ENCODE measurements around the gene B3GNT9. TPM values are rescaled to one million over a fixed set of nuclear protein-coding genes. Genes with fewer than 3 reads are reported as not detected.

Gene B3GNT9
- total and polyA plus RNA-seq, 5 donors: 11.7 to 19.8 (median 18.2) TPM

Other genes with a start within 250 kb of the B3GNT9 start
- under 1 TPM; 0.38 to 0.97 (median 0.65) TPM for gene CDH16, start 232.1 kb downstream of the B3GNT9 start, total RNA-seq
- gene CDH16, start 232.1 kb downstream of the B3GNT9 start, polyA plus RNA-seq: 0.50 TPM
- gene RRAD, start 225.5 kb downstream of the B3GNT9 start, total RNA-seq: 100 to 1,000 TPM; 135 to 299 (median 142) TPM
- 375 TPM for gene RRAD, start 225.5 kb downstream of the B3GNT9 start, polyA plus RNA-seq
- 100 to 1,000 TPM in 2 of 4 donors, 10 to 100 TPM in 2; 82.8 to 104 (median 100) TPM for gene CIAO2B, start 216.6 kb downstream of the B3GNT9 start, total RNA-seq
- gene CIAO2B, start 216.6 kb downstream of the B3GNT9 start, polyA plus RNA-seq: 239 TPM
- gene CES2, start 215.5 kb downstream of the B3GNT9 start, total RNA-seq: 10 to 100 TPM; 32.4 to 47.6 (median 37.1) TPM
- 46.1 TPM for gene CES2, start 215.5 kb downstream of the B3GNT9 start, polyA plus RNA-seq
- 1 to 10 TPM in 2 of 4 donors, under 1 TPM in 2; 0.88 to 1.3 (median 0.98) TPM for gene CES3, start 189.7 kb downstream of the B3GNT9 start, total RNA-seq
- gene CES3, start 189.7 kb downstream of the B3GNT9 start, polyA plus RNA-seq: 0.48 TPM
- 10 to 100 TPM; 11.1 to 21.5 (median 12.1) TPM for gene CES4A, start 162.4 kb downstream of the B3GNT9 start, total RNA-seq
- 10.3 TPM for gene CES4A, start 162.4 kb downstream of the B3GNT9 start, polyA plus RNA-seq
- 10 to 100 TPM; 23.7 to 39.3 (median 29.6) TPM for gene CBFB, start 121.8 kb downstream of the B3GNT9 start, total RNA-seq
- gene CBFB, start 121.8 kb downstream of the B3GNT9 start, polyA plus RNA-seq: 15.7 TPM
- gene PHAF1, start 41.1 kb downstream of the B3GNT9 start, total RNA-seq: 10 to 100 TPM; 11.4 to 11.8 (median 11.6) TPM
- 7.1 TPM for gene PHAF1, start 41.1 kb downstream of the B3GNT9 start, polyA plus RNA-seq
- gene TRADD, start 8.9 kb upstream of the B3GNT9 start, total RNA-seq: 10 to 100 TPM in 2 of 4 donors, 1 to 10 TPM in 2; 9.0 to 11.1 (median 9.8) TPM
- 8.7 TPM for gene TRADD, start 8.9 kb upstream of the B3GNT9 start, polyA plus RNA-seq
- 10 to 100 TPM in 2 of 4 donors, 1 to 10 TPM in 2; 7.7 to 13.9 (median 9.9) TPM for gene FBXL8, start 9.0 kb upstream of the B3GNT9 start, total RNA-seq
- gene FBXL8, start 9.0 kb upstream of the B3GNT9 start, polyA plus RNA-seq: 9.8 TPM
- gene HSF4, start 13.7 kb upstream of the B3GNT9 start, total RNA-seq: 10 to 100 TPM; 29.7 to 92.2 (median 60.3) TPM
- 36.6 TPM for gene HSF4, start 13.7 kb upstream of the B3GNT9 start, polyA plus RNA-seq
- gene NOL3, start 19.5 kb upstream of the B3GNT9 start, total RNA-seq: 100 to 1,000 TPM in 3 of 4 donors, 10 to 100 TPM in 1; 67.5 to 125 (median 107) TPM
- 133 TPM for gene NOL3, start 19.5 kb upstream of the B3GNT9 start, polyA plus RNA-seq
- gene MATCAP1, start 33.0 kb upstream of the B3GNT9 start, total RNA-seq: 10 to 100 TPM; 16.2 to 22.9 (median 17.2) TPM
- 14.8 TPM for gene MATCAP1, start 33.0 kb upstream of the B3GNT9 start, polyA plus RNA-seq
- gene EXOC3L1, start 39.1 kb upstream of the B3GNT9 start, total RNA-seq: 1 to 10 TPM; 1.3 to 3.0 (median 2.2) TPM
- 3.2 TPM for gene EXOC3L1, start 39.1 kb upstream of the B3GNT9 start, polyA plus RNA-seq
- gene E2F4, start 41.2 kb upstream of the B3GNT9 start, total RNA-seq: 10 to 100 TPM; 36.4 to 42.5 (median 40.5) TPM
- gene E2F4, start 41.2 kb upstream of the B3GNT9 start, polyA plus RNA-seq: 33.9 TPM
- gene ELMO3, start 48.1 kb upstream of the B3GNT9 start, total RNA-seq: under 1 TPM; 0.51 to 0.85 (median 0.76) TPM
- 0.72 TPM for gene ELMO3, start 48.1 kb upstream of the B3GNT9 start, polyA plus RNA-seq
- 10 to 100 TPM; 15.4 to 26.2 (median 17.0) TPM for gene TMEM208, start 76.1 kb upstream of the B3GNT9 start, total RNA-seq
- gene TMEM208, start 76.1 kb upstream of the B3GNT9 start, polyA plus RNA-seq: 43.5 TPM
- gene FHOD1, start 96.5 kb upstream of the B3GNT9 start, total RNA-seq: 10 to 100 TPM; 16.9 to 32.1 (median 19.4) TPM
- 20.5 TPM for gene FHOD1, start 96.5 kb upstream of the B3GNT9 start, polyA plus RNA-seq
- 1 to 10 TPM; 2.2 to 2.9 (median 2.5) TPM for gene SLC9A5, start 98.0 kb upstream of the B3GNT9 start, total RNA-seq
- gene SLC9A5, start 98.0 kb upstream of the B3GNT9 start, polyA plus RNA-seq: 1.9 TPM
- gene PLEKHG4, start 128.5 kb upstream of the B3GNT9 start, total RNA-seq: 1 to 10 TPM; 2.2 to 2.8 (median 2.5) TPM
- 2.2 TPM for gene PLEKHG4, start 128.5 kb upstream of the B3GNT9 start, polyA plus RNA-seq
- gene KCTD19, start 175.7 kb upstream of the B3GNT9 start, total RNA-seq: under 1 TPM in 1 of 4 donors, not detected in 3; 0.06 TPM
- gene KCTD19, start 175.7 kb upstream of the B3GNT9 start, polyA plus RNA-seq: 0.07 TPM
- under 1 TPM; 0.11 to 0.42 (median 0.29) TPM for gene LRRC36, start 175.8 kb upstream of the B3GNT9 start, total RNA-seq
- gene LRRC36, start 175.8 kb upstream of the B3GNT9 start, polyA plus RNA-seq: 0.36 TPM
- 100 to 1,000 TPM in 1 of 4 donors, 10 to 100 TPM in 3; 21.9 to 183 (median 33.4) TPM for gene TPPP3, start 242.5 kb upstream of the B3GNT9 start, total RNA-seq
- 64.6 TPM for gene TPPP3, start 242.5 kb upstream of the B3GNT9 start, polyA plus RNA-seq